OCI-LY1 (cell line): ENCODE measurements around the gene INPP5B.
"Not testable (repeated sequence)": the region's sequence is repeated elsewhere in the genome, so short reads cannot be mapped to it uniquely, and the experiment has no call there.

Experiments
- H2AFZ ChIP-seq: fragments of 200-600 bp; sonication (generic), shearing (Covaris generic); 2 replicates; pipeline ENCODE4 v1.6.0; 2014; ENCODE audit warnings: antibody characterized with exemption, mild to moderate bottlenecking, low read length
- H3F3A ChIP-seq: fragments of 200-600 bp; sonication (generic), shearing (Covaris generic); 2 replicates; pipeline ENCODE4 v1.6.0; 2014; ENCODE audit warnings: mild to moderate bottlenecking, antibody characterized with exemption, low read length, moderate library complexity; ENCODE audit not compliant: insufficient read depth
- H3K27ac ChIP-seq: fragments of 200-600 bp; sonication (generic); 2 replicates; pipeline ENCODE4 v1.5.1; 2014; ENCODE audit warnings: low read length, mixed run types, mild to moderate bottlenecking, low read depth; ENCODE audit not compliant: poor library complexity, severe bottlenecking
- H3K27me3 ChIP-seq: fragments of 200-600 bp; sonication (generic); 2 replicates; pipeline ENCODE4 v1.6.0; 2014; ENCODE audit warnings: antibody characterized with exemption, mild to moderate bottlenecking, low read length, moderate library complexity; ENCODE audit not compliant: insufficient read depth
- H3K36me3 ChIP-seq: fragments of 200-600 bp; sonication (generic); 2 replicates; pipeline ENCODE4 v1.6.1; 2014; ENCODE audit warnings: mild to moderate bottlenecking, antibody characterized with exemption, low read length, moderate library complexity, mixed read lengths; ENCODE audit not compliant: insufficient read depth
- H3K4me1 ChIP-seq: fragments of 200-600 bp; sonication (generic); 2 replicates; pipeline ENCODE4 v1.5.1; 2014; ENCODE audit warnings: mild to moderate bottlenecking, low read length, moderate library complexity; ENCODE audit not compliant: insufficient read depth, severe bottlenecking
- H3K4me2 ChIP-seq: fragments of 200-600 bp; sonication (generic), shearing (Covaris generic); 2 replicates; pipeline ENCODE4 v1.6.1; 2014; ENCODE audit warnings: low read length
- H3K4me3 ChIP-seq: fragments of 200-600 bp; sonication (generic); 2 replicates; pipeline ENCODE4 v1.5.1; 2014; ENCODE audit warnings: low read length, low read depth, mild to moderate bottlenecking, mixed read lengths; ENCODE audit not compliant: poor library complexity, severe bottlenecking
- H3K79me2 ChIP-seq: fragments of 200-600 bp; shearing (Covaris generic); 2 replicates; pipeline ENCODE4 v1.6.1; 2016; ENCODE audit warnings: mixed run types, low read length, mixed read lengths; ENCODE audit not compliant: insufficient read depth
- H3K9ac ChIP-seq: fragments of 200-600 bp; sonication (generic), shearing (Covaris generic); 2 replicates; pipeline ENCODE4 v1.6.1; 2014; ENCODE audit warnings: mild to moderate bottlenecking, low read length, mixed read lengths
- H3K9me2 ChIP-seq: fragments of 200-600 bp; sonication (generic), shearing (Covaris generic); 2 replicates; pipeline ENCODE4 v1.6.1; 2014; ENCODE audit warnings: low read depth, mild to moderate bottlenecking, low read length, mixed read lengths
- H3K9me3 ChIP-seq: fragments of 200-600 bp; shearing (Covaris generic); 2 replicates; pipeline ENCODE4 v1.6.1; 2014; ENCODE audit warnings: low read length, mixed read lengths
- H4K20me1 ChIP-seq: fragments of 200-600 bp; sonication (generic), shearing (Covaris generic); 2 replicates; pipeline ENCODE4 v1.6.0; 2016; ENCODE audit warnings: mild to moderate bottlenecking, low read length; ENCODE audit not compliant: insufficient read depth
- EZH2 ChIP-seq: fragments of 200-600 bp; sonication (generic), shearing (Covaris generic); IDR thresholded peaks from 2 replicates; pipeline ENCODE4 v1.8.0; 2017; ENCODE audit warnings: borderline replicate concordance, mixed run types, mild to moderate bottlenecking, antibody characterized with exemption, low read length, moderate library complexity, mixed read lengths
- TF ChIP-seq, protein P1 (sequence below): fragments of 200-600 bp; sonication (generic), shearing (Covaris generic); IDR thresholded peaks from 2 replicates; pipeline ENCODE4 v1.5.1; 2017; ENCODE audit warnings: mild to moderate bottlenecking, antibody characterized with exemption, low read length, moderate library complexity, mixed read lengths

INPP5B gene

DNA sequence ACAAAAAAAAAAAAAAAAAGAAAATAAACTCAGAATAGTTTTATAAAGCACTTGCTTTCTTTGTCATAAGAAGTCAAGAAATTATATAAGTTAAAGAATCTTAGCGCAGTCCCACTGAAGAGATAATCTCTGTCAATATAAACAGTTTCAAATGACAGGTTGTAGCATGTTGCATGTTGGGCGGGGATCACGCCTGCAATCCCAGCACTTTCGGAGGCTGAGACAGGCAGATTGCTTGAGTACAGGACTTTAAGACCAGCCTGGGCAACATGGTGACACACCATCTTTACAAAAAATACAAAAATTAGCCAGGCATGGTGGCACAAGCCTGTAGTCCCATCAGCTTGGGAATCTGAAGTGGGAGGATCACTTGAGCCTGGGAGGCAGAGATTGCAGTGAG lies 18.4 kb upstream of the INPP5B start:
- no peak overlapping the region for H3K4me3 ChIP-seq
- no peaks in the 10 kb centered on the region for H4K20me1 ChIP-seq
- no peak overlapping the region for H2AFZ ChIP-seq
- H3K79me2 ChIP-seq, result no peaks in the 10 kb centered on the region
- no peak overlapping the region for H3K4me2 ChIP-seq
- H3K36me3 ChIP-seq, result peaks cover 62% of the 10 kb centered on the region
- no peaks in the 10 kb centered on the region for H3K27me3 ChIP-seq
- no peaks in the 10 kb centered on the region for H3K9me3 ChIP-seq
- H3K9me2 ChIP-seq, result no peaks in the 10 kb centered on the region
- TF ChIP-seq EZH2, result no peak
- TF ChIP-seq, protein P1, sequence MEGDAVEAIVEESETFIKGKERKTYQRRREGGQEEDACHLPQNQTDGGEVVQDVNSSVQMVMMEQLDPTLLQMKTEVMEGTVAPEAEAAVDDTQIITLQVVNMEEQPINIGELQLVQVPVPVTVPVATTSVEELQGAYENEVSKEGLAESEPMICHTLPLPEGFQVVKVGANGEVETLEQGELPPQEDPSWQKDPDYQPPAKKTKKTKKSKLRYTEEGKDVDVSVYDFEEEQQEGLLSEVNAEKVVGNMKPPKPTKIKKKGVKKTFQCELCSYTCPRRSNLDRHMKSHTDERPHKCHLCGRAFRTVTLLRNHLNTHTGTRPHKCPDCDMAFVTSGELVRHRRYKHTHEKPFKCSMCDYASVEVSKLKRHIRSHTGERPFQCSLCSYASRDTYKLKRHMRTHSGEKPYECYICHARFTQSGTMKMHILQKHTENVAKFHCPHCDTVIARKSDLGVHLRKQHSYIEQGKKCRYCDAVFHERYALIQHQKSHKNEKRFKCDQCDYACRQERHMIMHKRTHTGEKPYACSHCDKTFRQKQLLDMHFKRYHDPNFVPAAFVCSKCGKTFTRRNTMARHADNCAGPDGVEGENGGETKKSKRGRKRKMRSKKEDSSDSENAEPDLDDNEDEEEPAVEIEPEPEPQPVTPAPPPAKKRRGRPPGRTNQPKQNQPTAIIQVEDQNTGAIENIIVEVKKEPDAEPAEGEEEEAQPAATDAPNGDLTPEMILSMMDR, result no peak
- no peak overlapping the region for H3K9ac ChIP-seq
- H3K4me1 ChIP-seq, result no peaks in the 10 kb centered on the region
- no peak overlapping the region for H3K27ac ChIP-seq
- H3F3A ChIP-seq, result 0 out of 2 replicates have a peak, but pooled peaks cover 3% of the 10 kb centered on the region

GRCh38 chr1:37964106-37964505 lies 17.3 kb upstream of the INPP5B start:
- H3K27ac ChIP-seq, H3K4me1 ChIP-seq, H3K27me3 ChIP-seq, H3F3A ChIP-seq, H3K4me3 ChIP-seq, H3K9me3 ChIP-seq, H3K9me2 ChIP-seq, H2AFZ ChIP-seq, H4K20me1 ChIP-seq, H3K79me2 ChIP-seq, H3K9ac ChIP-seq, H3K4me2 ChIP-seq: not testable (repeated sequence)
- peaks cover 62% of the 10 kb centered on the region for H3K36me3 ChIP-seq

- Histone ChIP-seq H3K9me2 (no peaks in the 10 kb centered on the region), H4K20me1 (no peaks in the 10 kb centered on the region), H2AFZ (no peak overlapping the region), H3K79me2 (no peaks in the 10 kb centered on the region), H3K4me2 (no peak overlapping the region), H3K4me1 (no peaks in the 10 kb centered on the region), H3K36me3 (peaks cover 50% of the 10 kb centered on the region), H3K27me3 (no peaks in the 10 kb centered on the region), H3F3A (no peaks in the 10 kb centered on the region), H3K27ac (no peak overlapping the region), H3K9me3 (no peaks in the 10 kb centered on the region), H3K9ac (no peak overlapping the region), H3K4me3 (no peak overlapping the region)
- TF ChIP-seq, protein P1, result no peak
- no peak for TF ChIP-seq EZH2
Observed at GRCh38 chr1:37958690-37959089, 11.8 kb upstream of the INPP5B start.

GRCh38 chr1:37955685-37956084 lies 8.8 kb upstream of the INPP5B start:
- Histone ChIP-seq H4K20me1 (no peaks in the 10 kb centered on the region), H3K4me2 (no peak overlapping the region), H3K9ac (no peak overlapping the region), H3K9me2 (no peaks in the 10 kb centered on the region), H3K9me3 (no peaks in the 10 kb centered on the region), H3K27me3 (no peaks in the 10 kb centered on the region), H3K79me2 (no peaks in the 10 kb centered on the region), H3K36me3 (peaks cover 34% of the 10 kb centered on the region), H3K4me1 (no peaks in the 10 kb centered on the region), H3F3A (no peaks in the 10 kb centered on the region), H3K27ac (no peak overlapping the region), H3K4me3 (no peak overlapping the region), H2AFZ (no peak overlapping the region)
- no peak for TF ChIP-seq EZH2
- TF ChIP-seq, protein P1, result no peak
